OCI-LY1 (cell line): ENCODE data around the gene KCNIP4.

Experiments
- CTCF ChIP-seq: fragments of 200-600 bp; sonication (generic), shearing (Covaris generic); IDR thresholded peaks from 2 replicates; pipeline ENCODE4 v1.5.1; 2017; ENCODE audit warnings: mild to moderate bottlenecking, antibody characterized with exemption, low read length, moderate library complexity, mixed read lengths
- EZH2 ChIP-seq: fragments of 200-600 bp; sonication (generic), shearing (Covaris generic); IDR thresholded peaks from 2 replicates; pipeline ENCODE4 v1.8.0; 2017; ENCODE audit warnings: borderline replicate concordance, mixed run types, mild to moderate bottlenecking, antibody characterized with exemption, low read length, moderate library complexity, mixed read lengths

GRCh38 chr4:21688596-21689265, 259.8 kb downstream of the KCNIP4 start:
- TF ChIP-seq CTCF (no peak), EZH2 (no peak)
